ENCODE results near the gene SLC38A10. TPM values are rescaled to one million over a fixed set of nuclear protein-coding genes. Genes with fewer than 3 reads are reported as not detected.

Gene SLC38A10
- total RNA-seq, 1 donor from 2014 or later, result 87.3 TPM

DNA sequence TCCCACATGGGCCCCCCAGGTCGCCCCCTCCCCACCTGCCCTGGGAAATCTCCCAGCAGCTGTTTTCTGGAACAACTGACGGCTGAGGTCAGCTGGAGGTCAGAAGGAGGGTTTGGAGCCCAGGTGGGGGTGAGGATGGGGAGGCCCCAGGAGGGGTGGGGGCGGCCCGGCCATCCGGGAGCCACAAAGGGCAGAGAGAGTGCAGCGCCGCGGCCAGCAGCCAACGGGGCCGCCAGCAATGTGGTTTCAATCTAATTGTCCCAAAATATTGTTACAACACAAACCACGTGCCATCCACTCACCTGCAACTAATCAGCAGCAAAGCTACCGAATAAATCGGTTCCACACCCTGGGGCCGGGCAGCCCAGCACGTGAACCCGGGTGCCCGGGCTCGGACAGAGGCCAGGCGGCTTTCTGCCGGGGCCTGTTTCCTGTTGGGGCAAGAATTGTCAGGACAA, 28.3 kb upstream of the SLC38A10 start:
- Histone ChIP-seq H3K4me3 (no peak overlapping the region), H3K27me3 (no peaks in the 10 kb centered on the region), H3K4me1 (peaks cover 30% of the 10 kb centered on the region), H3K36me3 (no peaks in the 10 kb centered on the region), H3K9me3 (no peaks in the 10 kb centered on the region), H3K27ac (no peak overlapping the region)
- DNase-seq (no peak), ATAC-seq (no peak)
- intact Hi-C loops (cut with DNase I), result no loop called here
- TF ChIP-seq, protein P1, sequence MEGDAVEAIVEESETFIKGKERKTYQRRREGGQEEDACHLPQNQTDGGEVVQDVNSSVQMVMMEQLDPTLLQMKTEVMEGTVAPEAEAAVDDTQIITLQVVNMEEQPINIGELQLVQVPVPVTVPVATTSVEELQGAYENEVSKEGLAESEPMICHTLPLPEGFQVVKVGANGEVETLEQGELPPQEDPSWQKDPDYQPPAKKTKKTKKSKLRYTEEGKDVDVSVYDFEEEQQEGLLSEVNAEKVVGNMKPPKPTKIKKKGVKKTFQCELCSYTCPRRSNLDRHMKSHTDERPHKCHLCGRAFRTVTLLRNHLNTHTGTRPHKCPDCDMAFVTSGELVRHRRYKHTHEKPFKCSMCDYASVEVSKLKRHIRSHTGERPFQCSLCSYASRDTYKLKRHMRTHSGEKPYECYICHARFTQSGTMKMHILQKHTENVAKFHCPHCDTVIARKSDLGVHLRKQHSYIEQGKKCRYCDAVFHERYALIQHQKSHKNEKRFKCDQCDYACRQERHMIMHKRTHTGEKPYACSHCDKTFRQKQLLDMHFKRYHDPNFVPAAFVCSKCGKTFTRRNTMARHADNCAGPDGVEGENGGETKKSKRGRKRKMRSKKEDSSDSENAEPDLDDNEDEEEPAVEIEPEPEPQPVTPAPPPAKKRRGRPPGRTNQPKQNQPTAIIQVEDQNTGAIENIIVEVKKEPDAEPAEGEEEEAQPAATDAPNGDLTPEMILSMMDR (IDR thresholded peaks at IDR 0.05), result no peak

DNA sequence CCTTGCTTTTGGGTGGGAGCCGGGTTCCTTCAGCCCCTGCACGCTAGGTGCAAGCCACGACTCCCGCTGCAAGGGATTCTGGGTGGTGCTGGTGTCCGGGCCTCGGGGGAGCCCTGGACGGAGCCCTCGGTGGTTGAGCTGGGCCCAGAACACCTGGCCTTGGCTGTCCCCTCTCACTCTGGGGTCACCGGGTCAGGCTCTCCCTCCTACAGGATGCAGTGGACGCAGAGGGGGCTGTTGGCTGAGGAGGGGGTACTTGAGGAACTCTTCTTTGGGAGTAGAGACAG, 27.9 kb upstream of the SLC38A10 start:
- ATAC-seq (no peak), DNase-seq (no peak)
- intact Hi-C loops (cut with DNase I), result no loop called here
- Histone ChIP-seq H3K36me3 (no peaks in the 10 kb centered on the region), H3K27me3 (no peaks in the 10 kb centered on the region), H3K4me3 (no peak overlapping the region), H3K9me3 (no peaks in the 10 kb centered on the region), H3K4me1 (peaks cover 26% of the 10 kb centered on the region), H3K27ac (no peak overlapping the region)
- TF ChIP-seq, protein P1 (IDR thresholded peaks at IDR 0.05), result no peak

DNA sequence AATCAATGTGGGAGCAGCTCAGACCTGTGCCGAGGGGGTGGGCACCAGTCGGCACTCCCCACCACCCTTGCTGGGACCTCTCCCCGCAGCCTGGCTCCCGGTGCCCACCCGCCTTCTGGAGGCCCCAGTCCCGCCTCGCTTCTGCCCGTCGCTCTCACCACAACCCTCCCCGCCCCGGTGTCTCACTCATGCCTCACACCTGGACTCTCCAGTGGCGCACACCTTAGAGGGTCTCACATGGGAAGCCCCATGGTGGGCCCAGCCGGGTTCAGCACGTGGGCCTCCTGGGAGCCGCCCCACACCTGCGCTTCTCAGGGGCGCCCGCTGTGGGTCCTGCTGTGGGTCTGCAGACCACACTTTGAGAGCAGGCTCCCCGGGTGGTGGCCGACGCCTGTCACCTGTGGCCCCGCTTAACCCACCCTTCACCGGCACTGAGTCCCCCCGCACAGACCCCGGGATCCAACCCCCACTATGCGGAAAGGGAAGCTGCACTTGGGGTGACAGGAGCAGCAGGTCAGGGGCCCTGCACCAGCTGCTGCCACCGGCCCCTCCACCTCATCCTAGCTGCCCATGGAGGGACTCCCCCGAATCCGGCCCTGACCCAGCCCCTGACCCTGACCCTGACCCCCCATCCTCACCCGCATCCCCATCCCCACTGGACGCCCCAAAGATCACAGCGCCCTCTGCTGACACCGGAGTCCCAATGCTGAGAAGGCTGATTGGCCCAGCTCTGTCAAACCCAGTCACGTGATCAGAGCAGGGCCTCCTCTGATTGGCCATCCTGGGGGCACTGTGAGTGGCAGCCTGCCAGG, 27.4 kb upstream of the SLC38A10 start:
- no peak overlapping the region for H3K27ac ChIP-seq
- no peaks in the 10 kb centered on the region for H3K9me3 ChIP-seq
- no peak overlapping the region for H3K4me3 ChIP-seq
- ATAC-seq (peak; percentile 36), DNase-seq (no peak)
- TF ChIP-seq, protein P1 (IDR thresholded peaks at IDR 0.05), result peak; percentile 19
- H3K27me3 ChIP-seq, result no peaks in the 10 kb centered on the region
- H3K36me3 ChIP-seq, result no peaks in the 10 kb centered on the region
- peaks cover 21% of the 10 kb centered on the region for H3K4me1 ChIP-seq
- intact Hi-C loops (cut with DNase I), result no loop called here

DNA sequence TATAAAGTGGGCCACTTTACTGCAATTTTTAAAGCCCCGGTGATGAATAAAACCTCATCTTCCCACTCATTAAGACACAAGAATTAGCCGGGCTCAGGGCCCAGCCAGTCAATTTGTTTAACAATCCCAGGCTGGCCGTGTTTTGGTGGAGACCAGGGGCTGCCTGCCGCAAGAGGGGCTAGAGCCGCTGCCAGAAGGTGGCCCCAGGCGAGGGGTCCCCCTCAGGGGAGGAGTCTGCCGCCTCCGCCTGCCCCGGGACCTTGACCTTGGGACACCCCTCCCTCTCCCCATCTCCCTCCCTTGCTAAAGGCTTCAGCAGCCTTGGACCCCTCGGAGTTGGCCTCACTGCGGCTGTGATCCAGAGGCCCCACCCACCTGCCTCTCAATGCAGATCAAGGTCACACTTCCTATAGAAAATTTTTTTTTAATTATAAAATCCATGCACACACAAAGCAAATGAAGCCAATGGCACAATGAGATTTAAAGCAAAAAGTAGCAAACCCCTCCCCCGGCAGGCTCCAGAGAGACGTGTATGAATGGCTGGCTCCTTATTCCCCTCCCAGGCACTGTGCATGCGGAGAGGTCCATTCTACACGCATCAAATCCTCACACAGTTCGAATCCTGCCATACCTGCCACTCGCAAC, 23.0 kb upstream of the SLC38A10 start:
- intact Hi-C loops (cut with DNase I), result no loop called here
- H3K4me3 ChIP-seq, result no peak overlapping the region
- H3K4me1 ChIP-seq, result peaks cover under 1% of the 10 kb centered on the region
- no peak for DNase-seq
- H3K9me3 ChIP-seq, result no peaks in the 10 kb centered on the region
- no peak for ATAC-seq
- H3K27ac ChIP-seq, result no peak overlapping the region
- no peaks in the 10 kb centered on the region for H3K36me3 ChIP-seq
- H3K27me3 ChIP-seq, result no peaks in the 10 kb centered on the region
- TF ChIP-seq, protein P1 (IDR thresholded peaks at IDR 0.05), result no peak

DNA sequence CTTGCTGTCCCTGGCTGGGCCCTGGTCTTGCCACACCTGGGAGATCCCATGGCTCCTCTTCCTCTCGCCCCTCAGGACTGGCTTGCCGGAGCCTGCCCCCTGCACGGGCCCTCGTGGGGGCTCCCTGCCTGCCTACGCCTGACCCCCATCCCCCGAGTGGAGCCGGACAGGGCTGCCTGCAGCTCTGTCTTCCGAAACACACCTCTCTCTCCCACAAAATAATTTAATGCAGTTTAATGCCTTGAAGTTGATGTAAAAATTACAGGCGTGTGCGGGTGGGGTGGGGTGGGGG, 22.4 kb upstream of the SLC38A10 start:
- no peak for DNase-seq
- Histone ChIP-seq H3K4me3 (no peak overlapping the region), H3K36me3 (no peaks in the 10 kb centered on the region), H3K9me3 (no peaks in the 10 kb centered on the region), H3K27ac (no peak overlapping the region), H3K27me3 (no peaks in the 10 kb centered on the region), H3K4me1 (no peaks in the 10 kb centered on the region)
- TF ChIP-seq, protein P1 (IDR thresholded peaks at IDR 0.05), result no peak
- ATAC-seq, result no peak
- intact Hi-C loops (cut with DNase I), result no loop called here

Data from upper lobe of right lung (tissue), 1 donor.